ENCODE data around the gene ZCCHC8. TPM values are rescaled to one million over a fixed set of nuclear protein-coding genes. Genes with fewer than 3 reads are reported as not detected.
"Not testable (repeated sequence)": the region's sequence is repeated elsewhere in the genome, so short reads cannot be mapped to it uniquely, and the experiment has no call there.

Gene ZCCHC8
- total RNA-seq, 4 donors from 2014 or later, result 30.4 to 40.8 (median 37.5) TPM

GRCh38 chr12:122495258-122495657 lies 5.5 kb downstream of the ZCCHC8 start:
- intact Hi-C loops (cut with DNase I), result no loop called here
- 81 to 94% methylated on average over 7 of the region's 7 CpGs for WGBS, 2 donors
- peaks cover 6 to 21% of the 10 kb centered on the region in 2 donors for H3K36me3 ChIP-seq

GRCh38 chr12:122493222-122493621 lies 7.5 kb downstream of the ZCCHC8 start:
- H3K27ac ChIP-seq; H3K4me3 ChIP-seq (replicated peaks in 1 of 3); H3K9me3 ChIP-seq; H3K27me3 ChIP-seq; DNase-seq; H3K4me1 ChIP-seq; intact Hi-C loops (cut with DNase I): not testable (repeated sequence)
- peaks cover 14 to 36% of the 10 kb centered on the region in 2 donors for H3K36me3 ChIP-seq
- WGBS, 2 donors, result 76 to 85% methylated on average over 6 of the region's 6 CpGs

More at GRCh38 chr12:122495258-122495657, 5.5 kb downstream of the ZCCHC8 start:
- H3K27me3 ChIP-seq, result no peaks in the 10 kb centered on the region
- no peak for TF ChIP-seq POLR2A (IDR thresholded peaks at IDR 0.05)
- TF ChIP-seq, protein P1, sequence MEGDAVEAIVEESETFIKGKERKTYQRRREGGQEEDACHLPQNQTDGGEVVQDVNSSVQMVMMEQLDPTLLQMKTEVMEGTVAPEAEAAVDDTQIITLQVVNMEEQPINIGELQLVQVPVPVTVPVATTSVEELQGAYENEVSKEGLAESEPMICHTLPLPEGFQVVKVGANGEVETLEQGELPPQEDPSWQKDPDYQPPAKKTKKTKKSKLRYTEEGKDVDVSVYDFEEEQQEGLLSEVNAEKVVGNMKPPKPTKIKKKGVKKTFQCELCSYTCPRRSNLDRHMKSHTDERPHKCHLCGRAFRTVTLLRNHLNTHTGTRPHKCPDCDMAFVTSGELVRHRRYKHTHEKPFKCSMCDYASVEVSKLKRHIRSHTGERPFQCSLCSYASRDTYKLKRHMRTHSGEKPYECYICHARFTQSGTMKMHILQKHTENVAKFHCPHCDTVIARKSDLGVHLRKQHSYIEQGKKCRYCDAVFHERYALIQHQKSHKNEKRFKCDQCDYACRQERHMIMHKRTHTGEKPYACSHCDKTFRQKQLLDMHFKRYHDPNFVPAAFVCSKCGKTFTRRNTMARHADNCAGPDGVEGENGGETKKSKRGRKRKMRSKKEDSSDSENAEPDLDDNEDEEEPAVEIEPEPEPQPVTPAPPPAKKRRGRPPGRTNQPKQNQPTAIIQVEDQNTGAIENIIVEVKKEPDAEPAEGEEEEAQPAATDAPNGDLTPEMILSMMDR (IDR thresholded peaks at IDR 0.05), result no peak
- H3K4me1 ChIP-seq, result peaks cover 9 to 18% of the 10 kb centered on the region in 2 donors
- H3K27ac ChIP-seq, result no peak overlapping the region
- H3K9me3 ChIP-seq, result no peaks in the 10 kb centered on the region
- DNase-seq, result no peak
- H3K4me3 ChIP-seq (replicated peaks in 1 of 3), result no peak overlapping the region

GRCh38 chr12:122491991-122492390 lies 8.7 kb downstream of the ZCCHC8 start:
- Histone ChIP-seq H3K27ac (no peak overlapping the region), H3K27me3 (no peaks in the 10 kb centered on the region), H3K36me3 (peaks cover 25 to 46% of the 10 kb centered on the region in 2 donors), H3K4me3 (replicated peaks in 1 of 3) (no peak overlapping the region), H3K9me3 (no peaks in the 10 kb centered on the region), H3K4me1 (peaks cover 0 to 4% of the 10 kb centered on the region in 2 donors)
- DNase-seq, result no peak
- WGBS, 2 donors, result 97% methylated on average over 2 of the region's 2 CpGs
- intact Hi-C loops (cut with DNase I), result no loop called here
- TF ChIP-seq POLR2A (IDR thresholded peaks at IDR 0.05), result no peak
- TF ChIP-seq, protein P1 (IDR thresholded peaks at IDR 0.05), result no peak

- no peaks in the 10 kb centered on the region for H3K27me3 ChIP-seq
- H3K9me3 ChIP-seq, result no peaks in the 10 kb centered on the region
- WGBS, 2 donors, result 95 to 100% methylated on average over 2 of the region's 2 CpGs
- no peak overlapping the region for H3K27ac ChIP-seq
- peaks cover 36 to 54% of the 10 kb centered on the region in 2 donors for H3K36me3 ChIP-seq
- no peak overlapping the region for H3K4me3 ChIP-seq (replicated peaks in 1 of 3)
- no peaks in the 10 kb centered on the region for H3K4me1 ChIP-seq
- no peak for DNase-seq
- TF ChIP-seq POLR2A (IDR thresholded peaks at IDR 0.05), result no peak
- TF ChIP-seq, protein P1 (IDR thresholded peaks at IDR 0.05), result no peak
- intact Hi-C loops (cut with DNase I), result no loop called here
Observed at GRCh38 chr12:122489038-122489437, 11.7 kb downstream of the ZCCHC8 start.

DNA sequence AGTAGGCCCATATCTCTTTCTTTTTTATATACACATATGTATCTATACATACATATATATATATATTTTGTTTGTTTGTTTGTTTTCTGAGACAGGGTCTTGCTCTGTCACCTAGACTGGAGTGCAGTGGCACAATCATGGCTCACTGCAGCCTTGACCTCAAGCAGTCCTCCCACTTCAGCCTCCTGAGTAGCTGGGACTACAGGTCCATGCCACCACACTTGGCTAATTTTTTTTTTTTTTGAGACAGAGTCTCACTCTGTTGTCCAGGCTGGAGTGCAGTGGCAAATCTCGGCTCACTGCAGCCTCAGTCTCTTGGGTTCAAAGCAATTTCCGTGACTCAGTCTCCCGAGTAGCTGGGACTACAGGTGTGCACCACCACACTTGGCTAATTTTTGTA lies 12.9 kb downstream of the ZCCHC8 start:
- intact Hi-C loops (cut with DNase I); DNase-seq; H3K4me1 ChIP-seq; H3K27ac ChIP-seq; H3K9me3 ChIP-seq; H3K27me3 ChIP-seq; H3K4me3 ChIP-seq (replicated peaks in 1 of 3): not testable (repeated sequence)
- H3K36me3 ChIP-seq, result peaks cover 36 to 61% of the 10 kb centered on the region in 2 donors
- WGBS, 2 donors, result 96 to 97% methylated on average over 3 of the region's 3 CpGs

DNA sequence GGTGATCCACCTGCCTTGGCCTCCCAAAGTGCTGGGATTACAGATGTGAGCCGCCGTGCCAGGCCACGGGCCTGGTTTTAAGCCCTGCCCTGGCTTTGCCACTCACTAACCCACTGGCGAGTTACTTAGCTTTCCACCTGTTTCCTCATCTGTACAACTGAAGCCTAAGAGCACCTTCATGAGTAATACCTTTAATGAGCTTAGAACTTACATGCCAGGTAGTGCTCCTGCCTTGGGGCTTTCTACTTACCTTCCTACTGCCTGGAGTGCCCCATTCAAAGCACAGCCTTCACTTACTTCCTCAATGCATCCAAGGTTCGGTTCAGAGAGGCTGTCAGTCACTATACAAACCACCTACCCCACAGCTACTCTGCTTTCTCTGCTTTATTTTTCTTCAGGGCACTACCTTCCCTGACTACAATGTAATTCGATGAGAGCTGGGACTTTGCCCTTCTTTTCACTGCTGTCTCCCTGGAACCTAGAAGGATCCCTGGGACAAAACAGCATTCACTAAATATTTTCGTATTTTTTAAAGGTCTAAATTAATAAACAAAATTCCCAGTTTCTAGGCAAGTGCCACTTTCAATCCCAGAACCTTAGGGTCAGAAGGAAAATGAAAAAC lies 13.8 kb downstream of the ZCCHC8 start:
- Histone ChIP-seq H3K9me3 (no peaks in the 10 kb centered on the region), H3K4me1 (no peaks in the 10 kb centered on the region), H3K27ac (no peak overlapping the region), H3K27me3 (no peaks in the 10 kb centered on the region), H3K4me3 (replicated peaks in 1 of 3) (no peak overlapping the region), H3K36me3 (peaks cover 39 to 55% of the 10 kb centered on the region in 2 donors)
- intact Hi-C loops (cut with DNase I), result no loop called here
- WGBS, 2 donors, result 98 to 99% methylated on average over 7 of the region's 7 CpGs
- no peak for DNase-seq
- TF ChIP-seq, protein P1 (IDR thresholded peaks at IDR 0.05), result no peak
- TF ChIP-seq POLR2A (IDR thresholded peaks at IDR 0.05), result no peak

DNA sequence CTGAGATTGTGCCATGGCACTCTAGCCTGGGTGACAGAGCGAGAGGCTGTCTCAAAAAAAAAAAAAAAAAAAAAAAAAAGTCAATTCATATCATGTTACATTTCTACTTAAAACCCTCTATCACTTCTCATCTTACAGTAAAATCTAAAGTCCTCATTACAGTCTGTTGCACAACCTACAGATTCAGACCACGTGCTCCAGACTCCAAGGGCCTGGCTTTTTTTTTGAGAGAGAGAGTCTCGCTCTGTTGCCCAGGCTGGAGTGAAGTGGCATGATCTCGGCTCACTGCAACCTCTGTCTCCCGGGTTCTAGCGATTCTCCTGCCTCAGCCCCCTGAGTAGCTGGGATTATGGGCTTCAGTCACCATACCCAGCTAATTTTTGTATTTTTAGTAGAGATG lies 14.4 kb downstream of the ZCCHC8 start:
- DNase-seq, result not testable (repeated sequence)
- peaks cover 42 to 57% of the 10 kb centered on the region in 2 donors for H3K36me3 ChIP-seq

GRCh38 chr12:122484385-122484784 lies 16.3 kb downstream of the ZCCHC8 start:
- H3K27me3 ChIP-seq; H3K27ac ChIP-seq; H3K9me3 ChIP-seq; H3K4me3 ChIP-seq (replicated peaks in 1 of 3); DNase-seq; intact Hi-C loops (cut with DNase I); H3K4me1 ChIP-seq: not testable (repeated sequence)
- H3K36me3 ChIP-seq, result peaks cover 57 to 70% of the 10 kb centered on the region in 2 donors
- WGBS, 2 donors, result 94 to 100% methylated on average over 1 of the region's 1 CpG

More for the DNA sequence above, 14.4 kb downstream of the ZCCHC8 start:
- H3K27me3 ChIP-seq; H3K27ac ChIP-seq; H3K4me3 ChIP-seq (replicated peaks in 1 of 3); intact Hi-C loops (cut with DNase I); H3K9me3 ChIP-seq; H3K4me1 ChIP-seq: not testable (repeated sequence)
- WGBS, 2 donors, result 61 to 66% methylated on average over 6 of the region's 6 CpGs
